ENCODE data around the gene LANCL2.

LANCL2 gene

GRCh38 chr7:55365675-55366460, 731 bp downstream of the LANCL2 start:
- Histone ChIP-seq H3K4me3 (ENCODE audit: low read depth, low read length) (peak overlapping the region; percentile 96), H3K27me3 (replicated peaks) (no peaks in the 10 kb centered on the region), H3K27ac (peak overlapping the region; percentile 98), H3K36me3 (replicated peaks) (no peaks in the 10 kb centered on the region)
- in situ Hi-C loops (cut with HindIII; ENCODE audit: low pct_ligation_motif_present, low sequenced_read_pairs) = no loop called here
- DNase-seq = peak; percentile 91
- TF ChIP-seq CTCF (IDR thresholded peaks at IDR 0.05; ENCODE audit: low read depth, low read length, missing control alignments) = peak; percentile 18

- TF ChIP-seq CTCF (IDR thresholded peaks at IDR 0.05; ENCODE audit: low read depth, low read length, missing control alignments) = no peak
- Histone ChIP-seq H3K27ac (peak overlapping the region; percentile 98), H3K27me3 (replicated peaks) (no peaks in the 10 kb centered on the region), H3K4me3 (ENCODE audit: low read depth, low read length) (peak overlapping the region; percentile 96), H3K36me3 (replicated peaks) (no peaks in the 10 kb centered on the region)
- no peak for DNase-seq
- in situ Hi-C loops (cut with HindIII; ENCODE audit: low pct_ligation_motif_present, low sequenced_read_pairs) = no loop called here
These were observed 1.4 kb downstream of the LANCL2 start for GRCh38 chr7:55366461-55367070.

- in situ Hi-C loops (cut with HindIII; ENCODE audit: low pct_ligation_motif_present, low sequenced_read_pairs) = no loop called here
- TF ChIP-seq CTCF (IDR thresholded peaks at IDR 0.05; ENCODE audit: low read depth, low read length, missing control alignments) = no peak
- no peak for DNase-seq
- Histone ChIP-seq H3K36me3 (replicated peaks) (no peaks in the 10 kb centered on the region), H3K27me3 (replicated peaks) (no peaks in the 10 kb centered on the region), H3K4me3 (ENCODE audit: low read depth, low read length) (peak overlapping the region; percentile 96), H3K27ac (no peak overlapping the region)
These were observed 2.2 kb downstream of the LANCL2 start for GRCh38 chr7:55367283-55367840.

- Histone ChIP-seq H3K27ac (no peak overlapping the region), H3K4me3 (ENCODE audit: low read depth, low read length) (no peak overlapping the region), H3K36me3 (replicated peaks) (no peaks in the 10 kb centered on the region), H3K27me3 (replicated peaks) (no peaks in the 10 kb centered on the region)
- in situ Hi-C loops (cut with HindIII; ENCODE audit: low pct_ligation_motif_present, low sequenced_read_pairs) = no loop called here
- peak; percentile 86 for DNase-seq
- TF ChIP-seq CTCF (IDR thresholded peaks at IDR 0.05; ENCODE audit: low read depth, low read length, missing control alignments) = no peak
These were observed 4.6 kb downstream of the LANCL2 start for GRCh38 chr7:55369427-55370400.

GRCh38 chr7:55374213-55374612, 9.1 kb downstream of the LANCL2 start:
- no peak for TF ChIP-seq CTCF (IDR thresholded peaks at IDR 0.05; ENCODE audit: low read depth, low read length, missing control alignments)
- in situ Hi-C loops (cut with HindIII; ENCODE audit: low pct_ligation_motif_present, low sequenced_read_pairs) = no loop called here
- H3K4me3 ChIP-seq (ENCODE audit: low read depth, low read length) = no peak overlapping the region

More at GRCh38 chr7:55374213-55374612, 9.1 kb downstream of the LANCL2 start:
- DNase-seq = no peak
- Histone ChIP-seq H3K36me3 (replicated peaks) (no peaks in the 10 kb centered on the region), H3K27me3 (replicated peaks) (no peaks in the 10 kb centered on the region), H3K27ac (no peak overlapping the region)
